ENCODE results near the gene CTU1.

The CTU1 gene

DNA sequence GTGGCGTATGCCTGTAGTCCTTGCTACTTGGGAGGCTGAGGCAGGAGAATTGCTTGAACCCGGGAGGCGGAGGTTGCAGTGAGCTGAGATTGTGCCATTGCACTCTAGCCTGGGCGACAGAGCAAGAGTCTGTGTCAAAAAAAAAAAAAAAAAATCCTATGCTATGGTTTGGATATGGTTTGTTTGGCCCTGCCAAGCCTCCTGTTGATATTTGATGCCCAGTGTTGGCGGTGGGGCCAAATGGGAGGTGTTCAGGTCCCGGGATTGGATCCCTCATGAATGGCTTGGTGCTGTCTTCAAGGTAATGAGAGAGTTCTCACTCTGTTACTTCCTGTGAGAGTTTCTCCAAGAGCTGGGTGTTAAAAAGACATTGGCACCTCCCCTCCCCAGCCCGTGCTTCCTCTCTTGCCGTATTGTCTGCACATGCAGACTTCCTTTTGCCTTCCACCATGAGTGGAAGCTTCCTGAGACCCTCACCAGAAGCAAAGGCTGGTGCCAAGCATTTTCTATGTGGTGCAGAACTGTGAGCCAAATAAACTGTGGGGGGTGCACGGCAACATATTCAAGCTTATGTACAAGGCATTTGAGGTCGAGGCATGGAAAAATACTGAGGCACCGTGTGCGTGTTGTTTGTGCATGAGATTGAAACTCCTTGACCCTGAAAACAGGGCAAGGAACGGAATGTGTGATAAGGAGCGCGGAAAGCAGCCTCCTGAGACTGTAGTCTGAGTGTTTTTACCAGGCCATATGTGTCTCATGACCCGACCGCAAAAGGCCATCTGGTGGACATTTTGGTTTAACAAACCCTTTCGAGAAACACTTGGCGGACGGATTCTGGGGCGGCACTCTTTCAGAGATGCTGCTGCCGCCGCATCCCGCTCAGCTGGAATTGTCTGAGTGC lies 23.8 kb upstream of the CTU1 start:
- DNase-seq, result peak; percentile 36 to 41

DNA sequence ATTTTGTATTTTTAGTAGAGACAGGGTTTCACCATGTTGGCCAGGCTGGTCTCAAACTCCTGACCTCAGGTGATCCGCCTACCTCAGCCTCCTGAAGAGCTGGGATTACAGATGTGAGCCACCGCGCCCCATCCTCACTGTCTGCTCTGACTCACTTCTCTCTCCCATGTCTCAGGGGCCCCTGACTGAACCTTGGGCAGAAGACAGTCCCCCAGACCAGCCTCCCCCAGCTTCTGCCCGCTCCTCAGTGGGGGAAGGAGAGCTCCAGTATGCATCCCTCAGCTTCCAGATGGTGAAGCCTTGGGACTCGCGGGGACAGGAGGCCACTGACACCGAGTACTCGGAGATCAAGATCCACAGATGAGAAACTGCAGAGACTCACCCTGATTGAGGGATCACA lies 21.5 kb upstream of the CTU1 start:
- no peak for DNase-seq

DNA sequence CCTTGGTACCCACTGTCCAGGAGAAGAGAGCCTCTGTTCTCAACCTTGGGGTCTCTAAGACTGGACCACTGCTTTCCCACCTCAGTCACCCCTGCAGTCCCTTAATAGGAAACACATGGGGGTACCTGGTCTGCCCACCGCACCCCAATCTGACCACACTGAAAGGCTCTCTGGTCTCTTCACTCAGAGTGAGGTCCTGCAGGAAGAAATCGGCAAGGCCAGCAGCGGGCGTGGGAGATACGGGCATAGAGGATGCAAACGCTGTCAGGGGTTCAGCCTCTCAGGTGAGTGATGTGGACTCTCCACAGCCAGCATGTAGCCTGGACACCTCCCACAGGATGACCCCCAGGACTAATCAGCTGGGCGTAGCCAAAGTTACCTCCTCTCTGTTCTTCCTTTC lies 20.0 kb upstream of the CTU1 start:
- no peak for DNase-seq

DNA sequence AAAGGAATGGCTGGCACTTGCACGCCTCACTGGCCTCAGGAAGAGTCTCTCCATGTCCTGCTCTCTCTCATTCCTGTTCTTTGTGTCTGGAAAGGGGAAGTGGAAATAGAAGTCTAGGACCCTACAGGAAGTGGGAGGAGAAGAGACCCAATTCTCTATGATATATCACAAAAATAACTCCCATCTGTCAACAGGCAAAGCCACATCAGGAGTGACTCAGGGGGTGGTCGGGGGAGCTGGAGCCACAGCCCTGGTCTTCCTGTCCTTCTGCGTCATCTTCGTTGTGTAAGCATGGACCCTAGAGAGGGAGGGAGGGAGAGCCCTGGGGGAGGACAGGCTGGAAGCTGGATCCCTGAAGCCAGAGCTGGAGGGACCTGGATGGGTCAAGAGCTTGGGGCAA lies 19.5 kb upstream of the CTU1 start:
- DNase-seq, result peak in 1 of 2 donors; percentile 75

DNA sequence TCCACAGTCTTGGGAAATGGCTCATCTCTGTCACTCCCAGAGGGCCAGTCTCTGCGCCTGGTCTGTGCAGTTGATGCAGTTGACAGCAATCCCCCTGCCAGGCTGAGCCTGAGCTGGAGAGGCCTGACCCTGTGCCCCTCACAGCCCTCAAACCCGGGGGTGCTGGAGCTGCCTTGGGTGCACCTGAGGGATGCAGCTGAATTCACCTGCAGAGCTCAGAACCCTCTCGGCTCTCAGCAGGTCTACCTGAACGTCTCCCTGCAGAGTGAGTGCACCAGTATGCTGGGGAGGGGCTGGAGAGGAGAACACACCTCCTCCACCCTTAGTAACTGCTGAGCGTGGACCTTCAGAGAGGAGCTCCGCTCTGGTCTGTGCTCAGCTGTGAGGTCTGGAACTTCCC lies 18.8 kb upstream of the CTU1 start:
- DNase-seq, result no peak

DNA sequence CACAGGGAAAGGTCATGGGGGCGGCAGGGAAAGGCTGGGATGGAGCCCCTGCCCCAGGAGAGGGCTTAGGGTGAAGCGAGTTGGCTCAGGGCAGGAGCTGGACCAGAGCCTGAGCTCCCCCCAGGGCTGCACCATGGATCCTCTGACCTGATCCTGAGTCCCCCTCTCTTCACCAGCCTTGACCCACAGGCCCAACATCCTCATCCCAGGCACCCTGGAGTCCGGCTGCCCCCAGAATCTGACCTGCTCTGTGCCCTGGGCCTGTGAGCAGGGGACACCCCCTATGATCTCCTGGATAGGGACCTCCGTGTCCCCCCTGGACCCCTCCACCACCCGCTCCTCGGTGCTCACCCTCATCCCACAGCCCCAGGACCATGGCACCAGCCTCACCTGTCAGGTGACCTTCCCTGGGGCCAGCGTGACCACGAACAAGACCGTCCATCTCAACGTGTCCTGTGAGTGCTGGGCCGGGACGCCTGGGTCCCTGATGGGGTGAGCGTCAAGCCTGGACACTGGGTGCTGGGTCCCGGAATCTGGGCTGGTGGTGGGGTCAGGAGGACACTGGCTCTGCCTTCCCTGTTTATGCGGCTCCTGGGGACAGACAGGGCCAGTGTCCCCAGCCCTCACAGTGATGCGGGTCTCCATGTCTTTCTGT lies 17.3 kb upstream of the CTU1 start:
- no peak for DNase-seq

DNA sequence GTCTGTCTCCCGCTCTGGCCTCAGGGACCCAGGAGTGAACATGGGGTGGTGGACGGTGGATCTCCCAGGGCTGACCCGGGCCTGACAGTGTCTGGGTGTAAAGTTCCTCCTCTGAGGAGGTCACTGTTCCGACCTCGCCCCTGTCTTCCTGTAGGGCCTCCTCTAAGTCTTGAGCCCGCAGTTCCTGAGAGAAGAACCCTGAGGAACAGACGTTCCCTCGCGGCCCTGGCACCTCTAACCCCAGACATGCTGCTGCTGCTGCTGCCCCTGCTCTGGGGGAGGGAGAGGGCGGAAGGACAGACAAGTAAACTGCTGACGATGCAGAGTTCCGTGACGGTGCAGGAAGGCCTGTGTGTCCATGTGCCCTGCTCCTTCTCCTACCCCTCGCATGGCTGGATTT lies 16.5 kb upstream of the CTU1 start, which contains the start of gene SIGLEC9:
TSS of gene SIGLEC9 (plus strand) at position 178 of the 400 bp plus-strand sequence. CDS start at position 247, 69 bp downstream.
- peak in 1 of 2 donors; percentile 53 for DNase-seq

DNA sequence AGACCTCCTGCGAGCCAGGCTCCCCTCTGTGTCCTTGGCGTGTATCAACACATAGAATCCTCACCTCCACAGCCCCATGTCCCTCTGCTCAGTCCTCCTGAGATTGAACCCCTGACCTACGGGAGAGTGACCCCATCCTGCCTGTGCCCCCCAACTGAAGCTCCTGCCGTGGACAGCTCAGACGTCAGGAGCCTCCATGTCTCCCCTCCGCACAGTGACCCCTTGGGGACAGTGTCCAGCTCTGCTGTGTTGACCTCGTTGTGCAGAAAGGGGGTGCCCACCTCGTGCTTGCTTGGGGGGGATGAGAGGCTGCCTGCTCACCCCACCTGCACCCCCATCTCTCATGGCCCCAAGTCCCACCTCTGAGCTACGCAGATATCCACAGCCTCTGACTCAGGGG lies 16.0 kb upstream of the CTU1 start:
- no peak for DNase-seq

DNA sequence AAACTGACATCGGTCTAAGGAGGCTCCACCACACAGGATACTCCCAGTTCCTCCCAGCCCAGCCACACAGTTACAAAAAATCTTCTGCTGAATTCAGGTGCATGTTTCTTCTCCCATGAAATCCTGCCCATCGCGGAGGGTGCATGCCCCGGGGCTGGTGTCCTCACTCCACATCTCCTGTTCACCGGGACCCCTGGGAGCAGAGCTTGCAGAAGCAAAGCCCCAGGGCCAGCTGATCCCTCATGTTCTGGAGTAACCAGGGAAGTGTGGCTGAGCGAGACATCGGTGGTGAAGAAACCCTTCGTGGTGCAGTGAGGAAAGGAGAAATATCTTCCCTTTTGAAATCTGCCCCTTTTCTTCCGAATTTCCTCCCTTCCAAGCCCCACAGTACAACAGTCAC lies 15.6 kb upstream of the CTU1 start:
- no peak for DNase-seq

DNA sequence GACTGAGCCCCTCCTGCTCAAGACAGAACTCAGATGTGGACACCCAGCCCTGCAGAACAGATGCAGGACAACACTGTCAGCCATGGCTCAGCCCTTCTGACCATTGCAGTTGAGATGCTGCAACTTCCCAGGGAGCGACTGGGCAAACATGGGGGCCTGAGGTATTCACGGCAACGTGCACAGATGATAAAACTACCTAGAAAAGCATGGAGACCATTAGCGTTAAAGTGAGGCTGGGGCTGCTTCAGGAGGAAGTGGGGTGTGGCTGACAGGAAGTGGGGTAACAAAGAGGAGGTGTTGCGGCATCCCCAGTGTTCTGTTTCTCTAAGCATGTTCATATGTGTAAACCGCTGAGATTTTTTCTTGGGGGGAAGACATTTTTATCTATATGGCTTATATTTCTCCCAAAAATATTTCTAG lies 15.2 kb upstream of the CTU1 start:
- DNase-seq, result peak; percentile 60 to 67

DNA sequence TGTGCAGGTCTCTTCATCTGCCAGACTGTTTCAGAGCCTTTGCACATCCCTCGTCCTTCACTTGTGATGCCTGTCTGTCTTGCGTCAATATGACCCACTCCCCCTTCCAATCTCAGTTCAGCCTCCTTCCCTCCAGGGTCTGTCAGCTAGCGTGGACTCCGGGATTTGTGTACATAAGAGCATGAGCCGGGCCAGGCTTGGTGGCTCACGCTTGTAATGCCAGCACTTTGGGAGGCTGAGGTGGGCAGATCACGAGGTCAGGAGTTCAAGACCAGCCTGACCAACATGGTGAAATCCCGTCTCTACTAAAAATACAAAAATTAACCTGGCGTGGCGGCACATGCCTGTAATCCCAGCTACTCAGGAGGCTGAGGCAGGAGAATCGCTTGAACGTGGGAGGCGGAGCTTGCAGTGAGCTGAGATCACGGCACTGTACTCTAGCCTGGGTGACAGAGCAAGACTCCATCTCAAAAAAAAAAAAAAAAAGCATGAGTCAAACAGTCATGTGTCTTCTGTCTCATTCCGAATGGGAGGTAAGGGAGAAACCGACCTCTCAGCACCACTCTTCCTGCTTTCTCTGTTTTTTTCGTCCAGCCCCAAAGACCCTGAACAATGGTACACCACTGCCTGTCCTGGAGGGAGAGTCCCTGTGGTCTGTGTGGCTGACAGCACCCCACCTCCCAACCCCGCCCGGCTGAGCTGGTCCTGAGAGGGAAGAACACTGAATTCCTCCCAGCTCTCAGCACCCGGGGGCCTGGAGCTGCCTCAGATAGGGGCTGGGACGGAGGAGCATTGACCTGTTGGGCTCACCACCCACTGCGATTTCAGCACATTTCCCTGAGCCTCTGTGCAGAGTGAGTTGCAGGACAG lies 14.1 kb upstream of the CTU1 start:
- peak in 1 of 2 donors; percentile 53 for DNase-seq

DNA sequence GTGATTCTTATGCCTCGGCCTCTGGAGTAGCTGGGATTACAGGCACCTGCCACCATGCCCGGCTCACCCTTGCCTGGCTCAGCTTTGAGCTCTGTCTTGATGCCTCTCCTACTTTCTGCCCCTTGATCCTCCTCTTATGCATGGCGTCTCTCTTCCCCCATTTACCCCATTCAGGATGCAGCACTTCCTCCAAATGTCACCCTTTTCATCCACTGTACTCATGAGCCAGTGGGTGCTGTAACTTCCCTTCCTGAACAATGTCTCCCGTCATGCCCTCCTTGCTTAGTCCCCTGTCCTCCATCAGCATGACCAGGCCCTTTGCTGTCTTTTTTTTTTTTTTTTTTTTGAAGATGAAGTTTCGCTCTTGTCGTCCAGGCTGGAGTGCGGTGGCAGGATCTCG lies 13.0 kb upstream of the CTU1 start:
- DNase-seq, result no peak

DNA sequence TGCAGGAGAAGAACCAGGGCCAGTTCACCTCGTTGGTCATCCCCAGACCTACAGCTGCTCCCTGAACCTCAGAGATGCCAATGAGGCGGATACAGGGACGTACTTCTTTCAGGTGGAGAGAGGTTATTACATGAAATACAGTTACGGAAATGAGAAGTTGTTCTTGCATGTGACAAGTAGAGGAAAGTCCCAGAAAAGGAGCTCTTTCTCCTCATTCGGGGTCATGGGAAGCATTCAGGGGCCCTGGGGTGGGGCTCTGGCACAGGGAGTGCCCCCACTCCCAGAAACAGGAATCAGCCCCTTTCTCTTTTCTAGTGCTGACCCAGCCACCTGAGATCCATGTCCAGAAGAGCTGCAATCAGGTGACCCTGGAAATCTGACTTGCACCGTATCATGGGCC lies 12.0 kb upstream of the CTU1 start:
- no peak for DNase-seq

DNA sequence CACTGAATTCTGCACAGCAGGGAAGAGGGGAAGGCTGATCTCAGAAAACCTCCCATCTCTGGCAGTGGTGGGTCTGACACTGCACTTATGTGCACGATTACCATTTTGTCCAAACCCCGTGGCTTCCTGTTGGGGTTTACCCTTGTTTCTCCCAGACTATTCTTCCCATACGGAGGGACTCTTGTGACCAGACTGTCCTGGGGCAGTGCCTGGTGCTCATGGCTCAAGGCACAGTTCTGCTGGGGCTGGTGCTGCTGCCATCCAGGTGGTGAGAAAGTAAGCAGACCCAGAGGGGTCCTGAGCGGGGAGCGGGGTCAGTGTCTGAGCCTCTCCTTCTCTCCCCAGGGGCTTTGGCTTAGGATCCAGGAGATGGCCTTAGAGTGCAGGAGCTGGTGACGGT lies 11.4 kb upstream of the CTU1 start:
- no peak for DNase-seq

DNA sequence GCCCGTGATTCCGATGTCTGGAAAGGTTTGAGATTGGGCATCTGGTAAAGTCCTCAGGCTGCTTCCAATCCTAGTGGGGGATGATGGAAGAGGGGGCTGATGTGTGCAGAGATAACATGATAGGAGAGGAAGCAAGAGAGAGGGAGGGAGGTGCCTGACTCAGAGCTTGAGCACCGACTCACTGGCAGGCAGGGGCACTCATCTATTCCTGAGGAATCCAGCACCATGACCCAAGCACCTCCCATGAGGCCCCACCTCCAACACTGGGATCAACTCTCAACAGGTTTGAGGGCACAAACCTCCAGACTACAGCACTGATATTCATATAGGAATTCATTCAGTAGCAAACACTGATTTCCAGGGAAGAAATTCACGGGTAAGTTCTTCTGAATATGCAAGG lies 10.9 kb upstream of the CTU1 start:
- DNase-seq, result no peak

DNA sequence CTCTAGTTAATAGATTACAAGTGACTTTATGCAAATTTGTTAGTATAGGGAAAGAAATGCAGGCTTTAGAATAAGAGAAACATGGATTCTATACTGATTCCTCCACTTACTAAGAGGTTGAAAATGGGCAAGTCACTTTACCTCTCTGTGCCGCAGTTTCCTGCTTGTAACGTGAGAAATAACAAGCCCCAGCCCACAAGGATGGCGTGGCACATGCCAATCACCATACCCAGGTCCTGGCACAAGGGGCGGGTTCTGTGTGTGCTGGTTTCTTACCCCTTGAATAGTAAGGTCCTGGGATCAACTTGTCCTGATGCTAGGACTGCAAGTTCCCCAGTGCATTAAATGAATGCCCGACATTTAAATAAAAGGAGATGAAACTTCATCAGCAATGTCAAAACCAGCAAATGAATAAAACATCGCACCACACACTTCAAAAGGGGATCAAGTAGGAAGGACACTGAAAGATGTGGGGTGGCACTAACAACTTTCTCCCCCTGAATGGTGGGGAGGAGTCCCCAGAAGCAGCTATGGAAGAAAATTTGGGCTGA lies 8.6 kb upstream of the CTU1 start:
- DNase-seq, result peak in 1 of 2 donors; percentile 34

DNA sequence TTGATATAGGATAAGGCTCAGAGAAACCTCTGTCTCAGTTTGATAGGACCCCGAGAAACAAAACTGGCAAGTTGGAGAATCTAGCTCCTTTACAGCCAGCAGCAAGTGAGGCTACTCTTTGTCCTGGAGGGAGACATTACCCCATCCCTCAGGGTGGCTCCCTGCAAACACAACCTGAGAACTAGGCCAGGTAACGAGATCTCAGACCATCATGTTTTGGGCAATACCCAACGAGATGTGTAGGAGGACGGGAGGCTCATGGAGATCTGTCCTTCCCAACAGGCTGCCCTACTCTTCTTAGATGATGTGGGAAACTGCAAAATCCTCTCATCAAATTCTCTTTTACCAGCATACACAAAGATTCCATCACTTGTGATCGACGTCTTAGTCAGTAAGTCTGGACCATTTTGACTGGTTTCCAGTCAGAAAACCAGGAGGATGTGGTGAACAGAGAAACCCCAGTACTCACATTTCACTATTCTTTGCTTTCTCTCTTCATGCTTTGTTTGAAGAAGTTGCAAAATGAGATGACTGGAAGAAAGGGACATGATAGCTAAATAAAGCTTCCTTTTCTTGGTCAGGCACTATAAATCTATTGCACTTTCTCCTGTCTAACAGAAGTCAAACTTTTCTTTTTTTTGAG lies 6.0 kb upstream of the CTU1 start:
- no peak for DNase-seq

DNA sequence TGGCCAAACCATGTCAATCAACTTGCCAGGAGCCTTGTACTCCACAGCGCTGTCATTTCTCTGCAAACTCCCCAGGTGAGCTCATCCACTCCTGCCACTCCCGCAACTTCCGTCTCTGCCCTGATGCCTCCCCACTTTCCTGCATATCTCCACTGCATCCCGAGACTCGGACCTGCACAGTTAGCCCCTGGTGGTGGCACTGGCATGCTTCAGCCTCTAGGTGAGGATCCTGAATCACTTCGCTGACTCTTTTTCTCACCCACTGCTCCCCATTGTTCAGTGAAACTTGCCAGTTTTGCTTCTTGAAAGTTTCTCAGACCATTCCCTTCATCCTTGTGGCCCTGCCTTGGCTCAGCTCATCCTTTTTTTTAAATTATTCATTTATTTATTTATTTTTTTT lies 3.4 kb upstream of the CTU1 start:
- no peak for DNase-seq

DNA sequence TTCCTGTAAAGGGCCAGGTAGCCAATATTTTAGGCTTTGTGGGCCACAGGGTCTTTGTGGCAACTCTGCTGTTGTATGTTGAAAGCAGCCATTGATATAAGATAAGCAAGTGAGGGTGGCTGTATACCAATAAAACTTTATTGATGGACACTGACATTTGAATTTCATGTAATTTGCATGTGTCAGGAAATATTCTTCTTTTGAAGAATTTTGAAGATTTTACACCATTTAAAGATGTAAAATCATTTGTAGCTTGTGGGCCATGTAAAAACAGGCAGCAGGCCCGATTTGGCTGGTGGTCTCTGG lies 2.4 kb upstream of the CTU1 start:
- no peak for DNase-seq

DNA sequence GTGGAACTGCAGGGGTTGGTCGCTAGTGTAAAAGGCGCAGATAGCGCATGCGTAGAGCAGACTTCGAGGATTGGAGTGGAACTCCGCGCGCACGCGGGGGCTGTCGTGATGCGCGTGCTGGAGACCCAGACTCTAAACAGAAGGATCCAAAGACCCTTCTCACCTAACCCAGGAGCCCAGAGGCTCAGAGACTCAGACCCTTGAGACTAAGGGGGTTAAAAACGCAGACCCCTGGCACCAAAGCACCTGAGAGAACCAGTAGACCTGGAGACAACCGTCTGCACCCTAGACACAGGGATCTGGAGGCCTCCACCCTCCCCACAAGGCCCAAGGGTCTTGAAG lies 567 bp upstream of the CTU1 start:
- no peak for DNase-seq

DNA sequence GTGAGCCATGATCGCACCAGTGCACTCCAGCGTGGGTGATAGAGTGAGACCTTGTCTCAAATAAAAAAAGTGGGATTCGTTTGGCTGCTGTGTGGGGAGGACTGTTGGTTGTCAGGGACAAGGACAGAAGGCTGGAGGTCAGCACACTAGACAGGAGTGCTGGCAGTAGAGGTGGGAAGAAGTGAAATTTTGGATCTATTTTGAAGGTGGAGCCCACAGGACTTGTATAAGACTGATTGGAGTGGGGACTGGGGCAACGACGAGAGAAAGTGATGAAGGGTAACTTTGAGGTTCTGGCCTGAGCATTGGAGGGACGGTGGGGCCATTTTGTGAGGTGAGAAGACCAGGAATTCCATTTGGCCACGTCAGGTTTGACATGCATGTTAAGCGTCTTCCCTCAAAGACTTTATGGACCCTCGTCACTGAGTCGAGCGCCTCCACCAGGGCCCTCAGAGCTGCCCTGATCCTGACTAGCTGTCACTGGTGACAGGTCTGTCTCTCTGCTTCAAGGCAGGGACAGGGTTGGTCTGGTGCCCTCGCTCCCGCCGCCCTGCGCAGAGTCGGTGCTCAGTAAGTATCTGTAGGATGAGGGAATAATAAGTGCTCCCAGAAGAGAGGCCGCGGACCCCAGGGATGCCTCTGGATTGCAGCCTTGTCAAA lies 673 bp downstream of the CTU1 start:
- DNase-seq, result no peak

DNA sequence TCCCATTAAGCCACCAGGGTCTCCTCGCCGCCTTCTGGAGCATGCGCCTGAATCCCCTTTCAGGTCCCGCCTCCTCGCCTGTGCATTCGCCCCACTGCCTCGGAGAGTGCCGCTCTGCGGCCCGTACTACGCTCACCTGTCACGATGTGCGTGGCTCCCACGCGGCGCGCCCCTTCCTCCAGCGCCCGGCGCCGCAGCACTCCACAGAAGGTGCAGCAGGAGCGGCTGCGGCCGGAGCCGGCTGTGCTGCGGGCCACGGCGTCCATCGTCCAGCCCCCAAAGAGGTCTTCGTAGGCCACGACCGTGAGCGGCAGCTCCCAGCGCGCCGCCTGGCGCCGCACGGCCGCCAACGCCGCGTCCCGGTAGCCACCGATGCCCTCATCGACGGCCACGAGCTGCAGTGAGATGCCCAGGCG lies 4.3 kb downstream of the CTU1 start:
- DNase-seq, result no peak
